GM21528 (cell line): ENCODE results near the gene DEFB127.
"Not testable (repeated sequence)": the region's sequence is repeated elsewhere in the genome, so short reads cannot be mapped to it uniquely, and the experiment has no call there.

Source experiments
- ATAC-seq: cut with Tn5 transposase; IDR thresholded peaks from one replicate; pipeline ENCODE4 v1.9.1; 2021; ENCODE audit warnings: mild to moderate bottlenecking, moderate library complexity; ENCODE audit not compliant: unreplicated experiment, low FRiP score

Gene DEFB127

DNA sequence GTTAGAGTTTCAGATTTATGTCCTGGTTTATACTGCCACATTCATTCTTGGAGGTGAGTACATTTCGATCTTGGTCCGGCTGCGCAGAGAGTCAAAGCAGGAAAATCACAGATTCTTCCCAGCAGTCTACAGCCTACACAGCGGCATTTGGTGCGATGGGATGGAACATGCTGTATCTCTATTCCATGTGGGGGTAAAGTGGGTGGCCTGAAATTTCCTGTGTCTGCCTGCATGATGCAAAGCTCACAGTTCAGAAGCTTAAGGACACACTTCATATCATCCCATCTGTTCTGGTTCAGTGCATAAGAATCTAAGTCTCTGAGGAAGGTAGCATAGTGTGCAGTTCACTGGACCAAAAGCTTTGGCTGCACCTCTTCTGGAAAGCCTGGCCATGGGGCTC is at the start of gene DEFB127:
TSS of gene DEFB127 (plus strand) at position 301 of the 400 bp plus-strand sequence. CDS start at position 392, 91 bp downstream.
- no peak for ATAC-seq

GRCh38 chr20:112396-112795 is 44.9 kb upstream of the DEFB127 start:
- no peak for ATAC-seq

DNA sequence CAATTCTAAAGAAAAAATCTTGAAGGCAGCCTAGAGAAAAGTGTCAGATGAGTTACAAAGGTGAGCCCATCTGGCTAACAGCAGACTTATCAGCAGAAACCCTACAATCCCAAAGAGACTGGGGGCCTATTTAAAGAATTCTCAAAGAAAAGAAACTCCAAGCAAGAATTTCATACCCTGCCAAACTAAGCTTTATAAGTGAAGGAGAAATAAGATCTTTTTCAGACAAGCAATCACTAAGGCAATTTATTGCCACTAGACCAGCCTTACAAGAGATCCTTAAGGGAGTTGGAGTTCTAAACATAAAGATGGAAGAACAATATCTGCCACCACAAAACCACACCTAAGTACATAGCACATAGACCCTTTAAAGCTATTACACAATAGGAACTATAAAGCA is 39.7 kb upstream of the DEFB127 start:
- ATAC-seq: no peak

DNA sequence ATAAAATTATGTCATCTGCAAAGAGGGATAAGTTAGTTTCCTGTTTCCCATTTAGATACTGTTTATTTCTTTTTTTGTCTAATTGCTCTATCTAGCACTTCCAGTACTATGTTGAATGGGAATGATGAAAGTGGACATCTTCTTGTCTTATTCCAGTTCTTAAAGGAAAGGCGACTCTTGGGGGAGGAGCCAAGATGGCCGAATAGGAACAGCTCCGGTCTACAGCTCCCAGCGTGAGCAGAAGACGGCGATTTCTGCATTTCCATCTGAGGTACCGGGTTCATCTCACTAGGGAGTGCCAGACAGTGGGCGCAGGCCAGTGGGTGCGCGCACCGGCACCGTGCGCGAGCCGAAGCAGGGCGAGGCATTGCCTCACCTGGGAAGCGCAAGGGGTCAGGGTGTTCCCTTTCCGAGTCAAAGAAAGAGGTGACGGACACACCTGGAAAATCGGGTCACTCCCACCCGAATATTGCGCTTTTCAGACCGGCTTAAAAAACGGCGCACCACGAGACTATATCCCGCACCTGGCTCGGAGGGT is 27.4 kb upstream of the DEFB127 start:
- not testable (repeated sequence) for ATAC-seq

DNA sequence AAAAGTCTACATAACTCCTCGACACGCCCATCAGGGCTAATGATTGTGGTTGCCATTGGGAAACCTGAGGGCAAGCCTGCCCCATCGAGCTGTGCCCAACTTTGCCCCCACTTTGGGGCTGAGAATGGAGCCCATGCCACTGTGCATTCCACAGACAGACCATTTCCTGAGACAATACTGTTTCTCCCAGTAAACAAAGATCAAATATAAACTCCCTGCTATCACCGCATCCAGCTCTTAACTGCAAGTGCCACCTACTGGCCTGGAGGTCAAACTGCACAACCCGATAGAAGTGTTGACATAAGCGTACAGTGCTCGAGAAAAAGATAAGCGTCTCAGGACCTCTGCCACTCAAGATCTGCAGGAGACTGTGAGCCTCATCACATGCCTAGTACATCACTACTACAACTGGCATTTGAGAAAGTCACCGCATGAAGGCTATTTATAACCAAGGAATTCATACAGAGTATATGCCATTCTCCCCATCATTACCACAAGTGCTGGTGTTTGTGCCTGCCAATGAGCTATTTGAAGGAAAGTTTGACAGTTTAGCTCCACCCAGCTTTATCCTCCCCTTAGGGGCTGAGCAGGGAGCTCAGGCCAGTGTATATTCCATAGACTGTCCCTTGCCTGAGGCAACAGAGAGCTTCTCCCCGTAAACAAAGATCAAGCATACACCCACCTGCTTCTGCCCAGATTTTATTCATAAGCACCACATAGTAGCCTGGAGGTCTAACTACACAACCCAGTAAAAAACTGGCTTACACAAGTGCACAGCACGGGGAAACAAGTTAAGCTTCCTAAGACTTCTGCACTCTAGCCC is 19.4 kb upstream of the DEFB127 start:
- ATAC-seq: no peak

- ATAC-seq: no peak
Measured at GRCh38 chr20:142290-142689, 15.0 kb upstream of the DEFB127 start, which contains the start of gene DEFB126. TSS of gene DEFB126 (plus strand) at chr20:142590. CDS start at chr20:142629, 39 bp downstream.

GRCh38 chr20:145877-146276 is 11.4 kb upstream of the DEFB127 start:
- no peak for ATAC-seq

- no peak for ATAC-seq
Measured at GRCh38 chr20:152131-152530, 5.1 kb upstream of the DEFB127 start.

GRCh38 chr20:164618-165017 is 7.4 kb downstream of the DEFB127 start:
- no peak for ATAC-seq

DNA sequence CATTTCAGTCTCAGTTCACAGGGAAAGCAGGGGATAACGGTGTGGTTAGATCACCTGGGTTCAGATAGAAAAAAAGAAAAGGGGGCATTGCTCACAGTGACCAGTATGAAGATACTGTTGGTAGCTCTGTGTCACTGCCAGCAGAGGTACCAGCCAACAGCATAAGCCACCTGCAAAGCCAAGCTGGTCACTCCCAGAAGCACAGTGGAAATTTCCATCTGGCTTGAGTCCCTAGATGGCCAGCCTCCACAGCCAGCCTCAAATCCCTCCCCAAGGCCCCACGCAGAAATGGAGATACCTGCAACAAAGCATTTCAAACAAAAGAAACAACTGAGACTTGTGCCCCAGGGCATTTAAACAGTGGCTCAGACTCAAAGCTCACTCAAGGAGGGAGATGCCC is 11.6 kb downstream of the DEFB127 start:
- ATAC-seq: no peak

DNA sequence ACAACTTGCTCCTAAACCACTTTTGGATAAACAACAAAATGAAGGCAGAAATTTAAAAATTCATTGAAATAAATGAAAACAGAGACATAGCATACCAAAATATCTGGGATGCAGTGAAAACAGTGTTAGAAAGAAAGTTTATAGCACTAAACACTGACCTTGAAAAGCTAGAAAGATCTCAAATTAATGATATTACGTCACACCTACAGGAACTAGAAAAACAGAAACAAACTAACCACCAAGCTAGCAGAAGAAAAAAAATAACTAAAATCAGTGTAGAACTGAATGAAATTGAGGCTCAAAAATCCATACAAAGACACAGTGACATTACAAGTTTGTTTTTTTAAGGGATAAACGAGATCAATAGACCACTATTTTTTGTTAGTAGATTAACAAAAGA is 27.0 kb downstream of the DEFB127 start:
- no peak for ATAC-seq

GRCh38 chr20:187733-188132 is 30.5 kb downstream of the DEFB127 start:
- ATAC-seq: no peak

DNA sequence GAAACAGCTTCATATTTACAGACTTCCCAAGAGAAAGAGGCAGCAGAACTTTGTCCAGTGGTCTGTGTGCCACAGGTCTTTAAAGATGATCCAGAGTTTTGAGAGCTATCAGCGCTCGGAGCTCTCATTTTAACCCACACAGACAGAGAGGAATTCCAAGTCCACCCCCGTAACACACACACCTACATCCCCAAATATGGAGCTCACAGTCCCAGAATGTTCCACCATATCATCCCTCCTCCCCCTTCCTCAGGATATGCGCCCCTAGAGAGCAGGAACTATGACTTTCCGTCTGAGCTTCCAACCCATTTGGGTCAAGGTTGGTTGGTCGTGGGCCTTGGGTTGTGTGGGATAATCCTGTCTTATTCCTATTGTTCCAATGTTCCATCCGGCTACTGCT is 32.4 kb downstream of the DEFB127 start, which contains the start of gene DEFB128:
TSS of gene DEFB128 (minus strand) at position 101 of the 400 bp plus-strand sequence. CDS start at position 13, 88 bp downstream.
- no peak for ATAC-seq

- ATAC-seq: no peak
Measured at GRCh38 chr20:198225-198624, 41.0 kb downstream of the DEFB127 start.

DNA sequence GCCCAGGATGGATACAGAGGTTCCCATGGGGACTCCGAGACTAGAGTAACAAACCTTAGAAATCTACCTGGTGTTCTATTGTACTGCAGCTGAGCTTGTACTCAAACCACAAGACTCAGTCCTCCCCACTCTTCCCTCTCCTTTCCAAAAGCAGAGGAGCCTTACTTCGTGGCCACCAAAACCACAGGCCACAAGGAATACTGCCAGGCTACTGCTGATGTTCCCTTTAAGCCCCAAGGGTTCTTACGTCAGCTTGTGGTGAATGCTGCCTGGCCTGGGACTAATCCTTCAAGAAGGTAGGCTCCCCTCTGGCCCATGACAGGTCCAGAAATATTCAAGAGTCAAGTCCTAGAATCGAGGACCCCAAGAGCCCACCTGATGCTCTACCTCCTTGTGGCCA is 42.7 kb downstream of the DEFB127 start:
- ATAC-seq: no peak

GRCh38 chr20:203630-204029 is 46.4 kb downstream of the DEFB127 start:
- not testable (repeated sequence) for ATAC-seq
